Measurements from ENCODE around the gene CD63. TPM values are rescaled to one million over a fixed set of nuclear protein-coding genes. Genes with fewer than 3 reads are reported as not detected.

CD63 gene
- total and polyA plus RNA-seq, 2 of the 4 experiments (the other 2 are of a cell fraction): 995 to 1,398 TPM

GRCh38 chr12:55722948-55723347, 5.9 kb downstream of the CD63 start:
- Histone ChIP-seq H4K20me1 (ENCODE audit: insufficient read depth, low read length) (peaks cover 65% of the 10 kb centered on the region), H3K27me3 (ENCODE audit: control insufficient read depth, insufficient read depth, low read length) (no peaks in the 10 kb centered on the region), H4K91ac (ENCODE audit: insufficient read depth, low read depth, low read length) (no peak overlapping the region), H2AFZ (replicated peaks; ENCODE audit: low read length, poor library complexity) (no peak overlapping the region), H3K23ac (ENCODE audit: low read depth, low read length) (no peak overlapping the region), H3K4me1 (ENCODE audit: control insufficient read depth, insufficient read depth, low read length) (peaks cover 26% of the 10 kb centered on the region), H3K36me3 (ENCODE audit: control insufficient read depth, insufficient read depth, low read length) (peaks cover 45% of the 10 kb centered on the region), H2BK15ac (ENCODE audit: low read depth, low read length) (no peak overlapping the region), H2BK120ac (ENCODE audit: low read depth, low read length) (no peak overlapping the region), H3K9me3 (ENCODE audit: control insufficient read depth, insufficient read depth, low read length) (no peaks in the 10 kb centered on the region), H3K4me3 (ENCODE audit: insufficient read depth, low read depth, low read length) (no peak overlapping the region), H4K8ac (ENCODE audit: low read depth in 2 of 2, low read length in 2 of 2) (no peak overlapping the region), H3K18ac (ENCODE audit: low read depth, low read length) (no peak overlapping the region), H2BK20ac (ENCODE audit: low read depth, low read length) (no peak overlapping the region), H3K27ac (ENCODE audit: insufficient read depth, low read length) (no peak overlapping the region), H3K9me1 (ENCODE audit: insufficient read depth, low read length) (peaks cover 15% of the 10 kb centered on the region; the same call in 1 of the 2 replicates), H2AK9ac (replicated peaks; ENCODE audit: low read depth, low read length, poor library complexity) (no peak overlapping the region), H4K5ac (ENCODE audit: low read depth, low read length) (no peak overlapping the region), H3K79me1 (ENCODE audit: low read depth in 1 of 2, low read length in 2 of 2) (peaks cover 20 to 71% of the 10 kb centered on the region in 2 experiments), H3K14ac (replicated peaks; ENCODE audit: low read depth, low read length) (no peak overlapping the region), H2BK5ac (ENCODE audit: low read depth, low read length, poor library complexity, severe bottlenecking) (no peak overlapping the region), H3K4me2 (ENCODE audit: low read depth, low read length) (no peak overlapping the region), H3K9ac (ENCODE audit: low read depth, low read length) (no peak overlapping the region), H3K4ac (ENCODE audit: low read depth, low read length) (no peak overlapping the region), H3K56ac (ENCODE audit: extremely low read depth, insufficient read depth, low read length) (no peak overlapping the region), H2AK5ac (ENCODE audit: low read depth, low read length) (no peak overlapping the region)
- ChIA-PET CTCF (interaction anchor here (0.6 kb wide), 1 partner anchor 176 kb away, joined by 7 read pairs; no protein-coding TSS in a partner anchor), POLR2A (ENCODE audit: unreplicated experiment) (no interaction called here)
- WGBS, 2 experiments (ENCODE audit: extremely low coverage in 2 of 2, insufficient read length in 1 of 2): 100% methylated on average over 5 of the region's 8 CpGs; no CpG with 5 or more reads in 1 of the 2 experiments
- TF ChIP-seq RAD21 (IDR thresholded peaks at IDR 0.05; ENCODE audit: low read length) (no peak), BHLHE40 (IDR thresholded peaks at IDR 0.05; ENCODE audit: low read depth, low read length) (no peak), MXI1 (IDR thresholded peaks at IDR 0.05; ENCODE audit: borderline replicate concordance, low read depth, low read length) (no peak)
- DNase-seq (no peak), ATAC-seq (ENCODE audit: low read depth) (no peak)
- dilution Hi-C loops (cut with HindIII; ENCODE audit: low sequenced_read_pairs, unreplicated experiment): no loop called here
- BruUV-seq (replicated peaks): no TSS peak
- in situ Hi-C loops (cut with MboI; ENCODE audit: low sequenced_read_pairs): no loop called here
- intact Hi-C loops (cut with micrococcal nuclease): no loop called here
